Loucy (cell line): ENCODE results near the gene KCNIP3.

Experiments
- CTCF ChIP-seq: fragments of 200-600 bp; sonication (generic); conservative IDR thresholded peaks from 2 replicates; pipeline ENCODE4 v1.5.1; 2014; ENCODE audit warnings: mild to moderate bottlenecking, antibody characterized with exemption, low read length
- EZH2phosphoT487 ChIP-seq: fragments of 200-600 bp; IDR thresholded peaks from 2 replicates; pipeline ENCODE4 v1.6.1; 2018; ENCODE audit warnings: antibody characterized with exemption, mild to moderate bottlenecking, moderate library complexity, borderline replicate concordance

DNA sequence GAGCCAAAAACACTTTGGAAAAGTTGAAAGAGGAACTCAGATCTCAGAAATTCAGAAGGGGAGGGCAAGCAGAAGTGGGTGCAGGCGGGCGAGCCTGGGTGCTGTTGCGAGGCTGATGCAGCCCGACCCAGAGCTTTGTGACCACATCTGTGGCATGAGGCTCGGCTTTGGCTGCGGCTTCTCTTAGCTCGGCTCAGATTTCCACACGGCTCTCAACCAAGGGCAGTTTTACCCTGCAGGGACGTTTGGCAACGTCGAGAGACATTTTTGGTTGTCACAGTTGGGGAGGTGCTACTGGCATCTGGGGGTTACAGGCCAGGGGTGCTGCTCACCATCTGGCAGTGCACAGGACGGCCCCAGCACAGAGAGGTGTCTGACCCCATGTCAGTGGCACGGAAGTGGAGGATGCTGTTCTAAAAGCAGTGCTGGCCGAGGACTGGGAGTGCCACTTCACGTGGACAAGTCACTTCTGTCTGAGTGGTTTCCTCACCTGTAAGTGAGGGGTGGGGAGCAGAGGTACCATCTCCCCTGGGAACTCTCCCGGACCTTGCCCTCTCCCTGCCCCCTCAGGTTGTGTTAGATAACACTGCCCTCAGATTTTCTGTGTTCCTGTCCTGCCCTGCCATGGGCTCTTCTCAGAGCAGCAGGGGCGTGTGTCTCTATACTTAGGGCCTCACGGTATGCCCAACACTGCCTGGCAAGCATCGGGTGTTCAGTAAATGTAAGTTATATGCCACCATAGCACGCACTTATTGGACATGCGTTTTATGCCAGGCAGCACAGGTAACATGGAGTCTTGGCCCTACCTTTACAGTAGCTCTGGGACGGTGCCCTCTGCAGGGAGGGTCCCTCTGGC, 56.7 kb downstream of the KCNIP3 start:
- no peak for TF ChIP-seq CTCF
- no peak for TF ChIP-seq EZH2phosphoT487
